Stimulated activated naive CD8-positive, alpha-beta T cell treated with anti-CD3 and anti-CD28 coated beads, Interleukin-15, Interleukin-2, amounts not matched to agents 100 U/mL and 50 U/mL, for 24 hours (primary cell): ENCODE results near the gene DBNL.
A peak's percentile ranks its signal among the peaks of the same experiment; 100 is the strongest.

Source experiments
- ATAC-seq: fragments of 150-1000 bp; cut with Tn5 transposase; one replicate; pipeline ENCODE4 v1.10.0; 2021
- DNase-seq: peaks from one replicate; pipeline ENCODE4 v3.0.0; 2021

Gene DBNL

DNA sequence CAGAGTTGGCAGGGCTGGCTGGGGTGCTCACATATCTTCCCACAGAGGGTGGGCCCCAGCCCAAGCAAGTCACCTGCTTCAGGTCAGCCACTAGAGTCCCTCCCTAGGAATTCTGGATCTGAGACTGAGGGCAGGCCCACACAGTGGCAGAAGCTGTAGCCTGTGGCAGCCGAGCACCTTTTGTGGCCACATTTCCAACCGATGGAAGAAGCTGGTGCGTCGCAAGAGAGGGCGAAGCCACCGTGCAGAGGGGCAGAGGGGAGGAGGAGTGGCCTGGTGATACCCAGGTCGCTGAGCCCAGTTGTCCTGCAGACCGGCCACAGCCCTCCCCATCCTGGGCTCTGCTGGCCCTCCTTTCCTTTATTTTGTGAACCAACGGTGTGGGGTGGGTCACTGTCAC is 32.6 kb downstream of the DBNL start:
- ATAC-seq (no peak), DNase-seq (no peak)

DNA sequence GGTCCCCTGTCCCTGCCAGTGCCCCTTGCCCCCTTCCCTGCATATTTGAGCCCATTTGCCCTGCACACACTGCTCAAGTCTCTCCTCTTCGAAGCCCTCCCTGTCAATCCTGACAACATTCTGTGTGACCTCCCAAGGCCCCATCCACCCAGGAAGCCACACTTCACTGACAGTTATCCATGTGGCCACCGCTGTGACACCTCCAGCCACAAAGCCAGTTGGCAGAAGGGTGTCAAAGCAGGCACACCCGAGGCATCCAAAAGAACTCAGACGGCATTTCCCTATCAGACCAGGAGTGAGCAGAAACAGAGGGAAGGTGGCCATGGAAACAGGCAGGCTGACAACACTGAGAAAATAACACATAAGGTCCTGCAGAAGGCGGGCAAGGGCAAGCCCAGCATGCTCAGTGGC is 33.2 kb downstream of the DBNL start:
- ATAC-seq (no peak), DNase-seq (no peak)

DNA sequence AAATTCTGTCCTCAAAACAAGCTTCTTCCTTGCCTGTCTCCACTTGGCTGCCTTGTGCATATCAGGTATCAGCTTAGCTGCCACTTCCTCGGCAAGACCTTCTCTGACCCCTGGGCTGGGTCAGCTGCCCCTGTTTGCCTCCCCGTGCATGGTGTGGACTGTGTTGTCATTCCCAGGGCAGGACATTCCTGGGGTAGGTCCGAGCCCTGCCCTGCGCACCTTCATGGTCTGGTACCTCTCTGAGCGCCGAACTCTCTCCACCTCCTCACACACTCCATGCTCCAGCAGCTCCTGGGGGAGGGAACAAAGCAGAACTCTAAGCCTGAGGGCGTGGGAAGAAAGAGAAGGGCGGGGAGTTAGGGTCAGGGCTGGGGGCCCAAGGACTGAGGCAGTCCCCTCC is 34.0 kb downstream of the DBNL start:
- DNase-seq = no peak
- ATAC-seq = no peak

DNA sequence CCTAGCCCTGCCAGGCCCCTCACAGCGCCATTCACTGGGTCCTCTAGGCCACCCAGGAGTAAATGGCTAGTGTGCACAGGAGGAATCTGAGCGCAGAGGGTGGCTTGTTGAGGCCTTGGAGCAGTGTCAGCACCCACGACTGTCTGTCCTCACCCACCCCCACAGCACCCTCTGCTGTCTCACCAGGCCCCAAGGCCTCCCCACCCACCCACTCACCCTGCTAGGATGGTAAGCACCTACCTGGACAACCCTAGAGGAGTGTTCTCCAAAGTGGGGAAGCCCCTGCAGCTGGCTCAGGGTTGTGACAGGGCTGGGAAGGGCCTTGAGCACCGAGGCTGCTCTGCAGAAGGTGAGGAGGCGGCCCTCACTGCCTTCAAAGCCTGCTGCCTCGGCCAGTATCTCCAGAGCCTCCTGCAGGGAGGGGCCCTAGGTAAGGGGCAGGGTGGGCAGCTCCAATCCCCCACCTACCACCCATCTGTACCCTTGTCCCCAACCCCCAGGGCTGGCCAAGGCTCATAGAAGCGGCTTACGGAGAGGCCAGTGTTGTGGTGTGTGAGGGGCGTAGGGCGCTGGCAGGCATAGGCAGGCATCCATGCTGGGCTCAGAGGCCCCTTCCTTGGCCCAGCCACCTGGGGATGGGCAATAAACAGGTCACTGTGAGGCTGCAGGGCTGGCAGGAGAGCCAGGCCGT is 35.0 kb downstream of the DBNL start:
- no peak for ATAC-seq
- no peak for DNase-seq

DNA sequence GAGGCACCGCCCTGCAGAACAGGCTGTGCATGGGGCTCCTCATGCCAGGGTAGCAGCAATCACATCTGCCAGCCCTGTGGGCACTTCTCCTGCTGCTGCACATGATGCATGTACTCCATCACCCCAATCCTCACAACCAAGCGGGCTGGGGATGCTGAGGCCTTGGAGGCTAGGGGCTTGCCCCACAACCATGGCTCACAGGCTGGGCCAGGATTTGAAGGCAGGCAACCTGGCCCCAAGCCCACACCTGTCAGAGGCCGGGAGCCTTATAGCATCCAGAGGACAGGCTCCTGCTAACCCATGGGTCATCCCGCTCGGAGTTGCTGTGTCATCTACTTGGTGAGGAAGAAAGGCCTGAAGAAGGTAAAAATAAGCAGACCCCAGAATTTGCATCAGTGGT is 35.6 kb downstream of the DBNL start:
- ATAC-seq (no peak), DNase-seq (no peak)

DNA sequence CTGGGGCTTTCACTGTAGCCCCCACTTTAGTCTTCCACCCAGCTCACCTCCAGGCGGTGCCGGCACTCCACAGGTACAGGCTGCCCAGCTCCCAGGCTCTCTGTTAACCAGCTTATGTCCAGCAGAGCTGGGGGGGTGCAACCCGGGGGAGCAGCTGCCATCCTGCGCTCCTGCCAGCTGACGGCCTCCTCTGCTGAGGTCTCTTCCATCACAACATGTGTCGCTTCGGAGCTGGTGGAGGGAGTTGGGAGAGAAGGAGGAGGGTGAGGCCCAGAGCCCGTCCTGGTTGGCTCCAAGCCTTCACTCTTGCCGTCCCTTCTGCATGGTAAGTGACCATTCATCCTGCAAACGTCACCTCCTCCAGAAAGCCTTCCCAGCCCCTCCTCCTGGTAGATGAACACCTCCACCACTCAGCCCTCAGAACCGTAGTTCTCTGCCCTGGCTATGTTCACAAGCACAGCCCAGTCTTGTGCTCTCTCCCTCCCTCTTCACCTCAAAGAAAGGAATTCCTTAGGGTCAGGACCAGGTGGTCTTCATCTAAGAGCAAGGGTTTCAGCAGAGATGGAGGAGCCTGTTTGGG is 36.3 kb downstream of the DBNL start:
- ATAC-seq (no peak), DNase-seq (no peak)

DNA sequence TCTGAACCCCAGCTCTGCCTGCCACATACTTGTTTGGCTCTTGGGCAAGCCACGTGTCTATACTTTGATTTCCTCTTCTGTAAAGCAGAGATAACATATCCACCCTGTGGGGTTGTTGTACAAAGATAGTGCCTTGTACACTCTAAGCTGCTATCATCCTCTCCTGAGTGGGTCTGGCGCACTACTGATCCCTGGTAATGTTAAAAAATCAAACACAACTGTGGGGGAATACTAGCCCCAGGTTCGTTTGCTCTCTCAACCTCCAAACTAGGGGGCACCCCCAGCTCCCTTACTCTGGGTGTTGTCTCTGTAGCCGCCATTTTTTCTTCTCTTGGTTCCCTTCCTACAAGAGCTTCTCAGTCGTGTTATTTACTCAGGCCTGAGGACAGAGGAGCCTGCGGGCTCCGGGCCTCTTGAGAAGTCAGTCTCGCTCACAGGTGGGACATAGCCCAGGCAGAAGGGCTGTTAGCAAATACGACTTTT is 36.8 kb downstream of the DBNL start:
- ATAC-seq = no peak
- peak; percentile 39 for DNase-seq

DNA sequence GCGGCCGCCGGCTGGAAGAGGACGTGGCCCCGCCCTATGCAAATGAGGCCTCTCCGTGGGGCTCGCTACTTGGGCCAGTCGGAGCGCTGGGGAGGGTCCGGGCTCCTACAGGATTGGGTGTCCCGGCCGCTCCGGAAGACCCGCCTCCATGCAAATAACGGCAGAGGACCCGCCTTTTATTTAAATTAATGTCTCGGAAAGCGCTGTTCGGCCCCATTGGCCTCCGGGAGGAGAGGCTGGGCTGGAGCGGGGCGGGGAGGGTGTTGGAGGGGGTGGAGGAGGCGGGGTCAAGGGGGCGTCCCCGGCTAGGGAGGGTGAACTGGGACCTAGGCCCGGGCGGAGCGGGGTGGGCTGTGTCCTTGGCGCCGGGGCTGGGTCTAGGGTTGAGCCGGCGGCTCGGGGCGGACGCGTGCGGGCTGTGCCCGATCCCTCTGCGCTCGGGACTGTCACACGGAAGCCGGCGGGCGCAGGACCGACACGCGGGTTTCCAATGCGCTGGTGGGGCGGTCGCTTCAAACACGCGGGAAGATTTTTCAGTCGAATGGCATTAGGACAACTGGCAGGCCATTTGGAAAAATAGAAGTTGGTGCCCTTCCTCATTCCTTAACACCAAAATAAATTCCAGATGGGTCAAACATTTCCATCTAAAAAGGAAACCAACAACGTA is 38.2 kb downstream of the DBNL start:
- DNase-seq = peak; percentile 98
- ATAC-seq = peak; percentile 97

DNA sequence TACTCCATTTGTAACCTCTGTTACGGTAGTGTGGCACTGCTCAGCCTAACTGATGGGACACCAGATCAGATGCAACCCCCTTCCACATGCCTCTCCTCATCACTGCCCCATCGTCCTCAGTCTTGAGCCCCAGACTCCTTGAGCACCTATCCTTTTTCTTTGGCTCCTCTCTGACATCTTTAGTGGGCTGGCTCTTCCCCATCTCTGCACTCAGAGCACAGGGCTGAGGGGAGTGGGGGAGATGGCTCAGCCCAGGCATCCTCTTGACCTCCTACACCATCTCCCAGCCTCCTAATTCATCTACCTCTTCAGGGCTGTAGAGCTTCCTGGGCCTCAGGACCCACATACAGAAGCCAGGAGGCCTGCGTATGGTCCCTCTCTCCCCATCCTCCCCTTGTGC is 39.3 kb downstream of the DBNL start:
- DNase-seq (no peak), ATAC-seq (no peak)

DNA sequence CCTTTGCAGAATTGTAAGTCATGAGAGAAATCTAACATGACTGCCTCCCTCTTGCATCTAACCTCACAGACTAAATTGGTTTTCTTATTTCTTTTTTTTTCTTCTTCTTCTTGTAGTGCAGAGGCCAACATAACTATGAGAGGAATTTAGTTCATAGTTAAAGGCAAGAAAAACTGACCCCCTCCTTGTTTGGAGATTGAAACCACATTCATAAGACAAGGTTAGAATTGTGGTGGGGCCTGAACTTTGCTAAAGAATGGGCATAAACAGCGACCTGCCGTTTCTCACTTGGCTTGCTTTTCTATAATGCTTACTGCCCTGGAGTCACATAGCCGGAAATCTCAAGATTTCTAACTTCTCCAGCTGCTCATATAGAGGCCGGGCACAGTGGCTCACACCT is 40.2 kb downstream of the DBNL start:
- no peak for DNase-seq
- no peak for ATAC-seq

DNA sequence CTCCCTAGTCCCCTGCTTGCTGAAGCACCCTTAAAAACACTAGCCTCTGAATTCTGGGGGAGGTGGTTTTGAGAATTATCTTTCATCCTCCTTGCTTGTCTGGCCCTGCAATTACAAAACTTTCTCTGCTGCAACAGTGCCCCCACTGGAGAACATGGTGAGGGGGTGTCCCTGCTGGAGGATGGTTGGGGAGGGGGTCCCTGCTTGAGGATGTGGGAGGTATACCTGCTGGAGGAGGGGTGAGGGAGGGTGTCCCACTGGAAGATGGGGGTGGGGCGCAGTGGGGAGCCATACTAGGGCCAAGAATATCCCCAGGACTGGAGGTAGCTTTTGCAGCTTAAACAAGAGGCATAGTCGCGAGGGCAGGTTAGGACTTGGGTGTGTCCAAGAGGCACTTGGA is 41.0 kb downstream of the DBNL start:
- ATAC-seq (no peak), DNase-seq (no peak)

DNA sequence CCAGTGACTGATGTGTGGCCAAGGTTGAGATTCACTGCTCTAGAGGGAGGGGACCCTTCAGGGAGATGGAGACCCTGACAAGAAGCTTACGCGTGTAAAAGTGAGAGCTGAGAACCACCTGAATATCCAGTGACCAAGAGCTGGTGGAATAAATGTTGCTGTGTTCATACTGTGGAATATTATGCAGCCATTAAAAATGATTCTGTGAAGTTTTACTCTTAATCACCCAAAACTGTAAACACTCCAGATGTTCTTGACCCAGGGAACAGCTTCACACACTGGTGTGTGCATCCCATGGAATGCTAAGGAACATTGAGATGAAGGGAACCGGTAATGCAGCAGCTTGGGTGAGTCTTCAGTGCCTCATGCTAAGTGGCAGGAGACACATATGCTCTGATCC is 42.1 kb downstream of the DBNL start:
- no peak for DNase-seq
- ATAC-seq = no peak

DNA sequence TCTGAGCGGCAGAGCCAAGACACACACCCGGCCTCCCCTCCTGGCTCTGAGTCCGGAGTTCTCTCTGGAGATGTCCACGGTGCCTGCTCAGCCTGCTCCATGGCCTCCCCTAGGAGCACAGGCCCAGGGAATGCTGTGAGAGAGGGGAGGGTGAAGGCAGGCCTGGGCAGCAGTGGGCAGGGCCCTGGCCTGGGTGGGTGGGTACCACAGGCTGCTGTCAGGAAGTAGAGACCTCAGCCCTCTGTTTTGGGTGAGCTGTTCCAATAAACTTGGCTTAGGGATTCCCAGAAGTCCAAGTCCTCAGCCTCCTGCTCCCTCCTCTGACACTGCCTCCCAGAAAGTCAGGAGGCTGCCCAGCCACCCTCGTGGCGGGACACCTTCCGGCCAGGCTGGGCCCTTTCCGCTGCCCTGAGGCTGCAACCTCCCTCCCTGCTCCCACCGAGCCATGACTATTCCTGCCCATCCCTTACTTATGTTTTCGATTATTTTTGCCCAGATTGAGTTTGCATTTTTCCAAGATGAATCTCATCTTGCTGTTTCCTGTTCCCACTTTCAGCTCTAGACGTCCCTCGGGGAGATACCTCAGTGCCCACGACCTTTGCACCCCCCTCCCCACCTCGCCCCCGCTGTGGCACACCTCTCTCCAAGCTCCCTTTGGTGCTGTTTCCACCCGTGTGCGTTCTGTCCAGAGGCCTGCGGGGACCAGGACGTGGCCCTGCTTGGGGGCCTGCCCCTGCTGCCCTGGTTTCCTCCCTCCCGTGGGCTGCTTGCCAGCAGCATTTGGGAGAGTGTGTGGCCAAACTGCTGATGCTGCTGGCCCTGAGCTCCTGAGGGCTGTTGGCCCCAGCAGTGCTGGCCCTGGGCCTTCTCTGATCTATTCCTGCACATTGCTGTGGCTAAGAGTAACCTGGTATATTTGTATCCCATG is 43.7 kb downstream of the DBNL start:
- ATAC-seq (no peak), DNase-seq (no peak)

DNA sequence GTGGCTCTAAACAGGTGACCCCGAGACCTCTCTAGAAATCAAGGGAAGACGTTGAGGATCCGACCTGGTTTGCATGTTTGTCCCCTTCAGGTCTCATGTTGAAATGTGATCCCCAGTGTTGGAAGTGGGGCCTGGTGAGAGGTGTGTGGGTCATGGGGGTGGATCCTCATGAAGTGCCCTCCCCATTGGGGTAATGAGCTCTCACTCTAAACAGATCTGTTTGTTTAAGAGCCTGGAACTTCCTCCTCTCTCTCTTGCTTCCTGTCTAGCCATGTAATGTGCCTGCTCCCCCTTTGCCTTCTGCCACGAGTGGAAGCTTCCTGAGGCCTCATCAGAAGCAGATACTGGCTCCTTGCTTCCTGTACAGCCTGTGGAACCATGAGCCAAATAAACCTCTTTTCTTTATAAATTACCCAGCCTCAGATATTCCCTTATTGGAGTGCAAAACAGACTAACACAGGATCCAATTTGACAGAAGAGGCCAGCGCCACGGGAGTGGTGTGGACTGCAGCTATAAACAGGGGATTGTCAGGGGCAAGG is 48.7 kb downstream of the DBNL start:
- ATAC-seq (no peak), DNase-seq (no peak)

DNA sequence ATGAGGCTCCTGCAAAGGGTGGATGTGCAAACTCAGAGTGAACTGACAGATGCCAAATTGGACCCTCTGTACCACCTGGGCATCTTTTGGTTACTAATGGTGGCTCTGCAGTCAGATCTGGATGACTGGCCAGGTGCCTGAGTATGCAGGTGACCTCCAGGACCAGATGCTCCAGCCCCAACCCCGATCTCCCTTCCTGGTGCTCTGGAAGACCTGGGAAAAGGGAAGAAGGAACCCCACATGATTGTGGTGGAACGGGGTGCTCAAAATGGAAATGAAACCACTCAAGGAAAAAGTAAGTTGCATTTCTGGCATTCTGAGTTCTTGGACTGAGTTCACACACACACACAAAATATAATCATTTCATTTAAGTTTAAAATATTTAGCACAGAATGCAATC is 49.9 kb downstream of the DBNL start:
- ATAC-seq = no peak
- DNase-seq = no peak

DNA sequence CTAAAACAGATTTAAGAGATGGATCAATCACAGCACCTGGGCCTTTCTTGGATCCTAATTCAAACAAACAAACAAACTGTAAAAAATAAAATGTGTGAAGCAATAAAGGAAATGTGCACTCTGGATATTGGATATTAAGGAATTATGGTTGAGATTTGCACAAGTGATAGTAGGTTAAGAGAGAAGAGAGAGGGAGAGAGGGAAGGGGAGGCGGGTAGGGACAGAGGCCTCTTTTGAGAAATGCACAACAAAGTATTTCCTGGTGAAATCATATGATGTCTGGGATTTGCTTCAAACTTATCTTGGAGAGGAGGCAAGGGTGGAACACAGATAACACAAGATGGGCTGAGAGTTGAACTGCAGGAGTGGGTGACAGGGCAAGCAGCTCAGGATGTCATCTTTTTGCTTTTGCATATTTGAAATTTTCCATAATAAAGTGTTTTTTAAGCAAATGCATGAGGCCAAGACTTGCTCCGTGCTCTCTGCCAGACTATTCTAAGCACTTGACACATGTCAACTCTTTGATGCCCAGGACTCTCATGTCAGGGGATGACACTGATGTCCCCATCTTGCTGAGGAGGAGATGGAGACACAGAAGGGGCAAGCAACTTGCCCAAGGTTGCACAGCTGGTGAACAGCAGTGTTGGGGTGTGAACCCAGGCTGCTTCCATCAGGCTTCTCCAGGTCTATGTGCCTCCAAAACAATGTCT is 50.5 kb downstream of the DBNL start:
- DNase-seq = no peak
- no peak for ATAC-seq

DNA sequence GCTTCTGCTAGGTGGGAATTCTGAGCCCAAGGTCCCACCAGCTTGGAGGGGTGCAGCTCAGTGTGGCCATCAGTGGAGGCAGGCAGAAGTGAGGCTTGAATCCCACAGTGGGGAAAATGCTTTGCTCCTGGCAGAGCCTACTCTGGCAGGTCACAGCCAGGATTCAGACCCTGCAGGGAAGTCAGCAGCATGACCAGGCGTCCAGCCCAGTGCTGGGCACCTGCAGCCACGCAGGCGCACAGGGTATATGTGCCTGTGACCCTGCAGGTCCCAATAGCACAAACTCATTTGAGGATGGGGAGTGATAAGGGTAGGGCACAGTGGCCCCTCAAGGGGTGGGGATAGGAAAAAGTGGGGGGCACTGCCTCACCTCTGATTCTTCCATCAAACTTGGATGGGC is 51.3 kb downstream of the DBNL start:
- ATAC-seq (no peak), DNase-seq (no peak)

DNA sequence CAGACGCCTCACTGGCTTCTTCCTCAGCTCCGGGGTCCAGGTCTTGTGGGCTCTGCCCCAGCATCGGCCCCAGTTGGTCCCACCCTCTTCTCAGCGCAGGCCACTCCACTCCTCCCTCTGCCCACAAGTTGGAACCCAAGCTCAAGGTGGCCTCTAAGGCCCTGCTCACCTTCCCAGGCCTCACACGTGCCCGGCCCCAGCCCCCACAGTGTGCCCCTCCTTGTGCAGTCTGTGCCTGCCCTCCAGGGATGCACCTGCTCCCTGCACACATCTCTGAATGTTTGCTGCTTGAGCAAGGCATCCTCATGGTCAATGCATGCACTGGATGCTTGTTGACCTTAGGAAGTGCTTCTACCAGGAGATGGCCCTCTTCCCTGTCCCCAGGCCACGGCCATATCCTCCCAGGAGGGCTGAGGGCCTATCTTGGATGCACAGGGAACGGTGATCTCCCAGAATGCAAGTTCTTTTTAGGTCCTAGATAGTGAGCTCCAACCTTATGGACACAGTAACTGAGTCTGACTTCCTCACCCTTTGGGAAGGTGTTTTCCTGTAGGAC is 51.9 kb downstream of the DBNL start:
- DNase-seq (no peak), ATAC-seq (no peak)

DNA sequence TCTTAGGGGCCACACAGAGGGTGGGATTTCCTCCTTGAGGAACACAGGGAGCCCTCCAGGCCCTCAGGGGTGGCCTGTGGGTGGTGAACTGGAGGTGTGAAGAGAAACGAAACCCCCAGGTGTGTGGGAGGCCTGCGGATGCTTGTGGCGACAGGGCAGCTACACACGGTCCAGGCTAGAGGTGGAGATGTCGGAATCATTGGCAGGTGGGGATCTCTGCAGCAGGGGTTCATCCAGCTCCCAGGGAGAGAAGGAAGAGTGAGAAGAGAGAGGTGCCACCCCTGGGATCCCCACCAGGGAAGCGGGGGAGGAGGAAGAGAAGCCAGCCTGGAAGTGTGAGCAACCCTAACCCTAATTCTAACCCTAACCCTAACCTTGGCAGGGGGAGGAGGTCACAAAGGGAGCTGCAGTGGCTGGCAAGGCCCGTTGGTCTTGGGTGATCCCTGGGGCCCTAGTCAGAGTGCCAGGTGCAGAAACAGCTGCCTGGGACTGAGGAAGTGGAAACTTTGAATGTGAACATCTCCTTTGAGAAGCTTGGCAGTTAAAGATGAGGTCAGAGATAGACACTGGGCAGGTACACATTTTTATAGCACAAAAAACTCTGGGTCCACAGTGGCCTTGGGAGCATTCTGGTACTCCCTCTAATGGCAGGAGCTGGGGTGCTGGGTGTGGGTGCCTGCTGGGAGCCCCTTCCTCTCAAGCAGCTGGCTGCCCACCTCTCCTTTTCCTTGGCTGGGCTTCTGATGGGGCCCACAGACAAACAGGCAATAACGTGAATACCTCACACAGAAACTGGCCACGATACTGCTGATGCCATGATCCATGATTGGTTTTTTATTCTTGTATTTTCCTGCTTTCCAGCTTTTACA is 52.8 kb downstream of the DBNL start:
- DNase-seq = peak; percentile 44
- ATAC-seq = peak; percentile 92
